ENCODE measurements around the gene TIMM29.

DNA sequence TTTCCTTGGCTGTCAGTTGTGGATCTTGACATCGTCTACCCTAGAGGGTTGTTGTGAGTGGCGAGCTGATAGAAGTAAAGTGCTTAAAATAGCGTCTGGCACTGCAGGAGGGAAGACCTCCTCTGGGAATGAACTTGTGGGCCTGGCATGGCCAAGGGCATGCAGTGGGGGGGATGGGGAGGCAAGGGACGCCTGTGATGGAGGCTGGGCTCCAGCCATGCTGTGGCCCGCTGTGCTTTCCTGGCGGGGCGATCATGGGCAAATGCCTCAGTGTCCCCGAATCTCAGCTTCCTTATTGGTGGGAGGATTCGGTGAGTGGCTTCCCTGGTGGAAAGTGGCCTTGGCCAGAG lies 46.5 kb upstream of the TIMM29 start:
- TF ChIP-seq, protein P1, sequence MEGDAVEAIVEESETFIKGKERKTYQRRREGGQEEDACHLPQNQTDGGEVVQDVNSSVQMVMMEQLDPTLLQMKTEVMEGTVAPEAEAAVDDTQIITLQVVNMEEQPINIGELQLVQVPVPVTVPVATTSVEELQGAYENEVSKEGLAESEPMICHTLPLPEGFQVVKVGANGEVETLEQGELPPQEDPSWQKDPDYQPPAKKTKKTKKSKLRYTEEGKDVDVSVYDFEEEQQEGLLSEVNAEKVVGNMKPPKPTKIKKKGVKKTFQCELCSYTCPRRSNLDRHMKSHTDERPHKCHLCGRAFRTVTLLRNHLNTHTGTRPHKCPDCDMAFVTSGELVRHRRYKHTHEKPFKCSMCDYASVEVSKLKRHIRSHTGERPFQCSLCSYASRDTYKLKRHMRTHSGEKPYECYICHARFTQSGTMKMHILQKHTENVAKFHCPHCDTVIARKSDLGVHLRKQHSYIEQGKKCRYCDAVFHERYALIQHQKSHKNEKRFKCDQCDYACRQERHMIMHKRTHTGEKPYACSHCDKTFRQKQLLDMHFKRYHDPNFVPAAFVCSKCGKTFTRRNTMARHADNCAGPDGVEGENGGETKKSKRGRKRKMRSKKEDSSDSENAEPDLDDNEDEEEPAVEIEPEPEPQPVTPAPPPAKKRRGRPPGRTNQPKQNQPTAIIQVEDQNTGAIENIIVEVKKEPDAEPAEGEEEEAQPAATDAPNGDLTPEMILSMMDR (conservative IDR thresholded peaks at IDR 0.05 in 1 of 2, IDR thresholded peaks at IDR 0.05 in 1 of 2; ENCODE audit: extremely low read depth in 1 of 2, insufficient read depth in 1 of 2, low read depth in 1 of 2, low read length in 2 of 2): no peak
- TF ChIP-seq EZH2 (IDR thresholded peaks at IDR 0.05; ENCODE audit: borderline replicate concordance, low read length): no peak
